Measurements from ENCODE around the gene CFAP47.
"Not testable (repeated sequence)": the region's sequence is repeated elsewhere in the genome, so short reads cannot be mapped to it uniquely, and the experiment has no call there.

CFAP47 gene

GRCh38 chrX:36234840-36235528, 315.4 kb downstream of the CFAP47 start:
- not testable (repeated sequence) for DNase-seq (ENCODE audit: low spot score)

- no peak for DNase-seq (ENCODE audit: low spot score)
Observed at GRCh38 chrX:36241397-36241796, 321.9 kb downstream of the CFAP47 start.

- no peak for DNase-seq (ENCODE audit: low spot score)
Observed at GRCh38 chrX:36266155-36266554, 346.6 kb downstream of the CFAP47 start.

DNA sequence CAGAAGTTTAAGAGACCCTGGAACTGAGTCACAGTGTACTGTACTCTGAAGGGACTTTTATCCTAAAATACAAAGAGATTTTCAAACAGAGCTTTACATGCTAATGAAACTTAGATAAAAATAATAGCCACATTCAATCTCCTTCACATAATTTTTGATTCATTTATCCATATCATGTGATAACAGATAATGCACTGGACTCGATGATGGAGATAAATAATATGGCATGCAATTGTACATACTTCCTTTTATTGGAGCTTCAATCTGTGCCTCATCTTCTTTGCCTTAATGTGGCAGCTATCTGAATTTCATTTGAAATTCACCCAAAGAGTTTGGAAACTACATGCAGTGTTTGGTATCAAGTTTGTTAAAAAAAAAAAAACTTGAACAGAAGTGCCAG, 390.6 kb downstream of the CFAP47 start:
- no peak for DNase-seq (ENCODE audit: low spot score)

DNA sequence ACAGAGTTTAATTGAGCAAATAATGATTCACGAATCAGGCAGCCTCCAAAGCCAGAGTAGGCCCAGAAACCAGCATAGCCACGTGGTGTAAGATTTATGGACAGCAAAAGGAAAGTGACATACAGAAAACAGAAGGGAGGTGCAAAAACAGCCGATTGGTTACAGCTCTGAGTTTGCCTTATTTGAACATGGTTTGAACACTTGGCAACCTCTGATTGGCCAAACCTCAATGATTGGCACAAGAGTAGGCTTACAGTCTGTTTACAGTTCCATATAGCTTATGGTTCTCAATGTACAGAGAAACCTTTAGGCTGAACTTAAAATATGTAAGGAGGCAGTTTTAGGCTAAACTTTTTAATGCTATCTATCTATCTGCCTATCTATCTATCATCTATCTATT, 394.8 kb downstream of the CFAP47 start:
- DNase-seq (ENCODE audit: low spot score): no peak

DNA sequence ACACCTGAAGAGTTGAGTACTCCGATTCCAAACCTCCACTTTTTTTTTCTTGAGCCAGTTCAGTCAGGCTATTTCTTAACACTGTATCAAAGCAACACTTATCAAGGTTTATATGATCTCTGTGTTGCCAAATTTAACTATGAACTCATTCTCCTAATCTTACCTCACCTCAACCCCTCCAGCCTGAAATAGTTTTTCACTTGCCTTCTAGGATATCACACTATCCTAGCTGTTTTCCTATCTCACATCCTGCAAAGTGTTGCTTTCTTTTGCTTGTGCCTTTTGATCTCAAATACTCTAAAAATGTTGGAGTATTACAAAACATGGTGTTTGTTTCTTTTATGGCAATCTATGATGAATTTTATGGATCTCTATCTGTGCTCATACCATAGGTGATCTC, 415.0 kb downstream of the CFAP47 start:
- no peak for DNase-seq (ENCODE audit: low spot score)

- no peak for DNase-seq (ENCODE audit: low spot score)
Observed at GRCh38 chrX:36336751-36337150, 417.2 kb downstream of the CFAP47 start.

- DNase-seq (ENCODE audit: low spot score): no peak
Observed at GRCh38 chrX:36344301-36344700, 424.8 kb downstream of the CFAP47 start.

DNA sequence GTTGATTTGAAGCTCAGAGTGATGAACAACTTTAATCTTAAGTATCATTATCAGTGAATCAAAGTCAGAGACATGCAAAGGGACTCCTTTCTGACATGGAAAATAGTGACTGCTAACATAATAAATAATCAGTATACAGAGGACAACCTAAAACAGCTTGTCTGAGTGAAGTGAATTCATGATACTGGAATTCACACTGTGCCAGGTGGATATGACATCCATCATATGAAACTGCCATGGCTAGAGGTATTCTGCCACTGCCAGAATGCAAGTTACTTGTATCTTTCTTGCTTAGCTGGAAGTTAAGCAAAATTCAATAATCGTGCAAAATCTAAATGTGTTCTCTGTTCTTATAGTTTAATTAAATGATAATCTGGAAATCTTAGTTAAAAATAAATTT, 429.0 kb downstream of the CFAP47 start:
- no peak for DNase-seq (ENCODE audit: low spot score)

- DNase-seq (ENCODE audit: low spot score): no peak
Observed at GRCh38 chrX:36357855-36358254, 438.3 kb downstream of the CFAP47 start.

GRCh38 chrX:36364262-36364661, 444.7 kb downstream of the CFAP47 start:
- DNase-seq (ENCODE audit: low spot score): no peak

DNA sequence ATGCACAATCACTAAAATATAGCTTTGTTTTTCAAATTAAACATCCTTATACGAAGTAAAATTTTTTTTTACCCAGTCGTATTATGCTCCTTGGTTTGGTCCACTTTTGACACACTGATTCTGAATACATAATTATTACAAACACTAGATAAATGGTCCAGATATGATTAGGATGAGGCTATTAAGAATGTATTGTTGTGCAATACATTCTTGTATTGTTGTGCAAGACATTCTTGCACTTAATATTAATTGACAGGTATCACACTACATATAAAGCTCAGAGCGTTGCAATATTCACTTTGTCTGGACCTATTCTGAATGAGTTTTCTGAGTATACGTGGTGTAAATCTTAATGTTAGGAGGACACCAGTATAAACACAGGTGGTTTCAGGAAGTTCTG, 464.0 kb downstream of the CFAP47 start:
- DNase-seq (ENCODE audit: low spot score): no peak

GRCh38 chrX:36388901-36389300, 469.4 kb downstream of the CFAP47 start:
- no peak for DNase-seq (ENCODE audit: low spot score)

GRCh38 chrX:36401774-36402173, 482.2 kb downstream of the CFAP47 start:
- DNase-seq (ENCODE audit: low spot score): no peak

- DNase-seq (ENCODE audit: low spot score): no peak
Observed at GRCh38 chrX:36407836-36408235, 488.3 kb downstream of the CFAP47 start.

DNA sequence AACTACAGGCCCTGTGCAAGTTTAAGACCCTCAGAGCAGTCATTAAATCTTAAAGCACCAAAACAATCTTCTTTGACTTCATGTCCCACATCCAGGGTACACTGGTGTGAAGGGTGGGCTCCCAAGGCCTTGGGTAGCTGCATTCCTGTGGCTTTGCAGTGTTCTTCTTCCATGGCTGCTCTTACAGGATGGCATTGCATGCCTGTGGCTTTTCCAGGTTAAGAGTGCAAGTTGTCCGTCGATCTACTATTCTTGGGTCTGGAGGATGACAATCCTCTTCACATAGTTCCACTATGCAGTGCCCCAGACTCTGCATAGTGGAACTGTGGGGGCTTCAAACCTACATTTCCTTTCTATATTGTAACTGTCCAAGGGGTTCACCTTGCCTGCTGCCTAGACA, 494.5 kb downstream of the CFAP47 start:
- no peak for DNase-seq (ENCODE audit: low spot score)

- no peak for DNase-seq (ENCODE audit: low spot score)
Observed at GRCh38 chrX:36422368-36422767, 502.8 kb downstream of the CFAP47 start.

GRCh38 chrX:36431819-36432218, 512.3 kb downstream of the CFAP47 start:
- DNase-seq (ENCODE audit: low spot score): no peak

GRCh38 chrX:36434522-36434921, 515.0 kb downstream of the CFAP47 start:
- DNase-seq (ENCODE audit: low spot score): no peak

All from COLO829 (cell line).